Ascending aorta (tissue), 2 donors: ENCODE measurements around the gene SPIRE2. TPM values are rescaled to one million over a fixed set of nuclear protein-coding genes. Genes with fewer than 3 reads are reported as not detected.

Source experiments
- DNase-seq, 2 donors: peaks; one replicate each; pipeline ENCODE4 v3.0.0-alpha.2; 2019; ENCODE audit warnings: low spot score in 2 of 2
- H3K27ac ChIP-seq, 2 donors: fragments of 200-600 bp; sonication (generic); one replicate each; pipeline ENCODE4 v1.5.1; 2016 to 2017; ENCODE audit warnings: mild to moderate bottlenecking in 1 of 2
- H3K27me3 ChIP-seq: fragments of 200-600 bp; sonication (generic); one replicate; pipeline ENCODE4 v1.5.1; 2017
- H3K36me3 ChIP-seq, 2 donors: fragments of 200-600 bp; sonication (generic); one replicate each; pipeline ENCODE4 v1.5.1; 2016
- H3K4me1 ChIP-seq, 2 donors: fragments of 200-600 bp; sonication (generic); one replicate each; pipeline ENCODE4 v1.5.1; 2016 to 2017; ENCODE audit warnings: mild to moderate bottlenecking in 1 of 2
- H3K4me3 ChIP-seq, 2 donors: fragments of 200-600 bp; sonication (generic); one replicate each; pipeline ENCODE4 v1.5.1; 2016 to 2017; ENCODE audit warnings: mild to moderate bottlenecking in 1 of 2
- H3K9me3 ChIP-seq, 2 donors: fragments of 200-600 bp; sonication (generic); one replicate each; pipeline ENCODE4 v1.5.1; 2016
- CTCF ChIP-seq, 3 experiments: fragments of 200-600 bp in 2 of 3; fragments of 450-650 bp in 1 of 3; sonication (generic) in 2 of 3; IDR thresholded peaks; one replicate each; pipeline ENCODE4 v1.5.1; 2016 to 2019; ENCODE audit warnings: antibody characterized with exemption in 3 of 3, mild to moderate bottlenecking in 1 of 3, moderate library complexity in 1 of 3
- intact Hi-C: fragments of 100-400 bp; cut with DNase I; formaldehyde crosslinking; loops from one replicate; pipeline ENCODE4 v1.15.1; 2023
- total RNA-seq: library from RNA; depleted of rRNA; stranded (reverse); fragments of >200 nt; gene quantifications from one replicate; pipeline ENCODE4 v1.1.0, GENCODE V29; 2016

The SPIRE2 gene
- total RNA-seq, 1 donor from 2014 or later: not detected

GRCh38 chr16:89837014-89837546, 8.8 kb downstream of the SPIRE2 start:
- Histone ChIP-seq H3K9me3 (no peaks in the 10 kb centered on the region), H3K27ac (no peak overlapping the region), H3K4me1 (no peaks in the 10 kb centered on the region), H3K36me3 (no peaks in the 10 kb centered on the region), H3K4me3 (no peak overlapping the region), H3K27me3 (no peaks in the 10 kb centered on the region)
- intact Hi-C loops: no loop called here
- no peak for TF ChIP-seq CTCF (IDR thresholded peaks at IDR 0.05)
- DNase-seq: no peak

GRCh38 chr16:89841275-89841674, 13.0 kb downstream of the SPIRE2 start:
- Histone ChIP-seq H3K27ac (no peak overlapping the region), H3K4me3 (no peak overlapping the region), H3K36me3 (no peaks in the 10 kb centered on the region), H3K4me1 (no peaks in the 10 kb centered on the region), H3K27me3 (no peaks in the 10 kb centered on the region), H3K9me3 (no peaks in the 10 kb centered on the region)
- no peak for TF ChIP-seq CTCF (IDR thresholded peaks at IDR 0.05)
- intact Hi-C loops: no loop called here
- DNase-seq: no peak

DNA sequence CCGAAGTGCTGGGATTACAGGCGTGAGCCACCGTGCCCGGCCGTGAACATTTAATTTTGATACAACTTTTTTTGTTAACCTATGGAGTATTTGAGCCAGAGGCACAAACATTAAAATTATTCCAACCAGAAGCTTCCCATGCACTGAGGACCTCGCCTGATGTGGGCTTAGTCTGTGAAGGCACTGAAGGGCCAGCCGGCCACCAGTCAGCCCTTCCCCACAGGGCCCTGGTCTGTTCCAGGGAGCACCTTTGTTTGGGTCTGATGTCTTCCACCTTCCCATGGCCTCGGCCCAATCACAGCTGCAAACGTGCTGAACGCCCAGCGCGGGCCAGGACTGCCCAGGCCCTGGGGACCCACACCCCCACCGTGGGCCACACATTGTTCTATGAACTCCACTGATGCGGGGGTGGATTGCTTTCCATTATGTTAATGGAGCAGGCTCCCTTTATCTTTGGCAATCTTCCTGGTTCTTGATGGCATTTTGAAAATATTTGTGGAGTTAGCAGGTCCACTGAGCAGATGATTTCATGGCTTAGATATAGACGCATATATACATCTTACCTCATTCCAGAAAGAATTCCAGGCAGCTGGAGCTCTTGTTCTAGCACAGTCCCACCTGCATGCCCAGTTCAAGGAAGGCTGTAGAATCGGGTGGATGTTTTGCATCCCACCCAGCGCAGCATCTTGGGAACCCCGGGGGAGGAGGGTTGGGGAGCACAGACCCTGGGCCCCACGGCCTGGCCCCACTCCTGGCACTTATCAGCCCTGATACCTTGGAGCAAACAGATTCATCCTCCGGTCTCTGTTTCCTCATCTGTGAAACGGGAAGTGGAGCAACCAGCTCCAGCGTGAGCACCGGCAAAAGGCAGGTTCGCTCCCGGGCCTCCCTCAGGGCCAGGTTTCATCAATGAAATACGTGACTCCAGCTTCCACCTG, 14.5 kb downstream of the SPIRE2 start:
- intact Hi-C loops: no loop called here
- Histone ChIP-seq H3K27me3 (no peaks in the 10 kb centered on the region), H3K27ac (no peak overlapping the region), H3K4me3 (no peak overlapping the region), H3K36me3 (no peaks in the 10 kb centered on the region), H3K4me1 (no peaks in the 10 kb centered on the region), H3K9me3 (no peaks in the 10 kb centered on the region)
- no peak for TF ChIP-seq CTCF (IDR thresholded peaks at IDR 0.05)
- no peak for DNase-seq

DNA sequence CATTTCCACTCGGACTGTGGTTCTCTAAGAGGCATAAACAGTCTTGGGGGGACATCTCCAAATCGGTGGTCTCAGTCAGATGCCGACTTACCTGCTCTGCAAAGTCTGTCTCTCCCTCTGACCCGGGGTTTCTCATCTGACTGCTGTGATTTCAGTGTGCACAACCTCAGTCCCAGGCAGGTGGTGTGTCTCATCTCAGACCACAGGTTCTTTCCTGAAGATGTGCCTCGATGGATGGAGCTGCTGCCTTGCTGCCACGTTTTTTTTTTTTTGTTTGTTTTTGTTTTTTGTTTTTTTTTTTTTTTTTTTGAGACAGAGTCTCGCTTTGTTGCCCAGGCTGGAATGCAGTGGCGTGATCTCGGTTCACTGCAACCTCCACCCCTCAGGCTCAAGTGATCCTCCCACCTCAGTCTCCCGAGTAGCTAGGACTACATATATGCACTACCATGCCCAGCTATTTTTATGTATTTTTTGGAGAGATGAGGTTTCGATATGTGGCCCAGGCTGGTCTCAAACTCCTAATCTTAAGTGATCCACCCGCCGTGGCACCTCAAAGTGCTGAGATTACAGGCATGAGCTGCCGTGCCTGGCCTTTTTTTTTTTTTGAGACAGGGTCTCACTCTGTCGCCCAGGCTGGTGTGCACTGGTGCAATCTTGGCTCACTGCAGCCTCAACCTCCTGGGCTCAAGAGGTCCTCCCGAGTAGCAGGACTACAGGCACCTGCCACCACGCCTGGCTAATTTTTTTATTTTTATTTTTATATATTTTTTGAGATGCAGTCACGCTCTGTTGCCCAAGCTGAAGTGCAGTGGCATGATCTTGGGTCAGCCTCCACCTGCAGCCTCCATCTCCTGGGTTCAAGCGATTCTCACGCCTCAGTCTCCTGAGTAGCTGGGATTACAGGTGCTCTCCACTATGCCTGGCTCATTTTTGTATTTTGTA, 15.4 kb downstream of the SPIRE2 start:
- no peak for TF ChIP-seq CTCF (IDR thresholded peaks at IDR 0.05)
- H3K4me1 ChIP-seq: no peaks in the 10 kb centered on the region
- H3K4me3 ChIP-seq: no peak overlapping the region
- H3K36me3 ChIP-seq: no peaks in the 10 kb centered on the region
- no peaks in the 10 kb centered on the region for H3K27me3 ChIP-seq
- DNase-seq: no peak
- intact Hi-C loops: no loop called here
- no peaks in the 10 kb centered on the region for H3K9me3 ChIP-seq
- H3K27ac ChIP-seq: no peak overlapping the region

DNA sequence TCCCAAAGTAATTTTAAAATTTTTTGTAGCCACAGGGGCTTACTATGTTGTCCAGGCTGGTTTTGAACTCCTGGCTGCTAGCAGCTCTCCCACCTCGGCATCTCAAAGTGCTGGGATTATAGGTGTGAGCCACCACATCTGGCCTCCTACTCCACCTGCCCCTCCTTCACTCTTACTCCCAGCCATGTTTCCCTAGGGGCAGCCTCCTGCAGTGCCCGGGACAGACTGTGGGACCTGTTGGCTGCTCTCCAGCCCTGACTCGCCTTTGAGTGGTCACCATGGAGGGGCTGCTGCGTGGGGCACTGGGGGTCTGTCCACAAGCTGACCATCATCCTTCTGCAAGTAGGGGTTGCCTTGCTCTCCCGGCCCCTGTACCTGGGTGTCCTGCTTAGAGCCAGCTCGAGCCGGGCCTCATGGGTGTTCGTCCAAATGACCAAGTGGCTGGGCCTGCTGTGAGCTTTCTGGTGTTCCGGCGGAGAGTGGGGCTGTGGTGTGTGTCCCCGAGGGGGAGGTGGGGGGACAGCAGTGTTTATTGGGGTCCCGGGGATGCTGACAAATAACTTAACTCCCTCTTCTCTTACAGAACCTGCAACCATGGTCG, 16.6 kb downstream of the SPIRE2 start:
- no peaks in the 10 kb centered on the region for H3K36me3 ChIP-seq
- H3K4me3 ChIP-seq: no peak overlapping the region
- no peaks in the 10 kb centered on the region for H3K9me3 ChIP-seq
- intact Hi-C loops: no loop called here
- no peaks in the 10 kb centered on the region for H3K27me3 ChIP-seq
- no peaks in the 10 kb centered on the region for H3K4me1 ChIP-seq
- DNase-seq: no peak
- H3K27ac ChIP-seq: no peak overlapping the region
- TF ChIP-seq CTCF (IDR thresholded peaks at IDR 0.05): no peak
